Right lobe of liver (tissue), 6 donors: ENCODE data around the gene ZIC1. TPM values are rescaled to one million over a fixed set of nuclear protein-coding genes. Genes with fewer than 3 reads are reported as not detected.

Source experiments
- ATAC-seq, 4 donors: fragments of 200-7000 bp; cut with Tn5 transposase; one replicate each; pipeline ENCODE4 v1.9.1; 2020; ENCODE audit warnings: mild to moderate bottlenecking in 4 of 4, moderate library complexity in 4 of 4
- DNase-seq, 3 donors: peaks; one replicate each; pipeline ENCODE4 v3.0.0-alpha.2; 2020
- H3K27ac ChIP-seq, 3 donors: fragments of 200-600 bp; one replicate each; pipeline ENCODE4 v1.8.0; 2022
- H3K27me3 ChIP-seq, 2 donors: fragments of 200-600 bp; one replicate each; pipeline ENCODE4 v1.8.0; 2022
- H3K36me3 ChIP-seq, 4 donors: fragments of 200-600 bp; sonication (generic) in 1 of 4; one replicate each; pipeline versions ENCODE4 v1.5.1 to v1.8.0; 2017 to 2022; ENCODE audit warnings: control low read depth in 1 of 4
- H3K4me1 ChIP-seq, 4 donors: fragments of 200-600 bp; sonication (generic) in 1 of 4; one replicate each; pipeline versions ENCODE4 v1.5.1 to v1.8.0; 2017 to 2022; ENCODE audit warnings: control low read depth in 1 of 4
- H3K4me3 ChIP-seq, 3 donors: fragments of 200-600 bp; one replicate each; pipeline ENCODE4 v1.8.0; 2022
- H3K9me3 ChIP-seq, 4 donors: fragments of 200-600 bp; sonication (generic) in 1 of 4; one replicate each; pipeline versions ENCODE4 v1.5.1 to v1.8.0; 2017 to 2022; ENCODE audit warnings: control low read depth in 1 of 4
- CTCF ChIP-seq, 4 donors: fragments of 200-600 bp in 3 of 4; fragments of 450-650 bp in 1 of 4; IDR thresholded peaks; one replicate each; pipeline versions ENCODE4 v1.5.1 to v1.8.0; 2016 to 2022; ENCODE audit warnings: antibody characterized with exemption in 4 of 4, mild to moderate bottlenecking in 2 of 4
- POLR2A ChIP-seq: fragments of 450-650 bp; IDR thresholded peaks from one replicate; pipeline ENCODE4 v1.6.1; 2017; ENCODE audit warnings: antibody characterized with exemption, mild to moderate bottlenecking
- WGBS: methylation state at CpG from one replicate; pipeline ENCODE4 v1.1.6; 2018; ENCODE audit warnings: low coverage, low lambda C conversion rate; ENCODE audit not compliant: insufficient coverage; ENCODE audit errors: missing lambda C conversion rate; 5-methylcytosine and 5-hydroxymethylcytosine counted together
- intact Hi-C, 2 donors: fragments of 100-400 bp; cut with DNase I; formaldehyde crosslinking; loops; one replicate each; pipeline versions ENCODE4 v1.11.2 to v1.14.1; 2022
- total RNA-seq, 6 experiments: library from RNA; depleted of rRNA in 2 of 6; stranded (reverse); fragments of >200 nt in 2 of 6; fragmentation: NEBNext Ultra II Directional in 3 of 6; extraction: Animal tissue kit (Norgen Biotek cat#: 25700) in 3 of 6; gene quantifications; one replicate each; pipeline versions ENCODE4 v1.1.0 to v1.2.4, GENCODE V29; 2016 to 2023
- donor health status: DM: no; HTN: yes; CAD: no.
- donor health status: DM: no; HTN: no; CAD: no.
- donor health status: DM: no; HTN: no; CAD: no.
- donor health status: DM: no; HTN: yes; CAD: no.
- donor health status: DM: no; HTN: yes; CAD: no.

ZIC1 gene
- total RNA-seq, 6 experiments from 2014 or later = 1.1 to 14.6 (median 9.6) TPM

DNA sequence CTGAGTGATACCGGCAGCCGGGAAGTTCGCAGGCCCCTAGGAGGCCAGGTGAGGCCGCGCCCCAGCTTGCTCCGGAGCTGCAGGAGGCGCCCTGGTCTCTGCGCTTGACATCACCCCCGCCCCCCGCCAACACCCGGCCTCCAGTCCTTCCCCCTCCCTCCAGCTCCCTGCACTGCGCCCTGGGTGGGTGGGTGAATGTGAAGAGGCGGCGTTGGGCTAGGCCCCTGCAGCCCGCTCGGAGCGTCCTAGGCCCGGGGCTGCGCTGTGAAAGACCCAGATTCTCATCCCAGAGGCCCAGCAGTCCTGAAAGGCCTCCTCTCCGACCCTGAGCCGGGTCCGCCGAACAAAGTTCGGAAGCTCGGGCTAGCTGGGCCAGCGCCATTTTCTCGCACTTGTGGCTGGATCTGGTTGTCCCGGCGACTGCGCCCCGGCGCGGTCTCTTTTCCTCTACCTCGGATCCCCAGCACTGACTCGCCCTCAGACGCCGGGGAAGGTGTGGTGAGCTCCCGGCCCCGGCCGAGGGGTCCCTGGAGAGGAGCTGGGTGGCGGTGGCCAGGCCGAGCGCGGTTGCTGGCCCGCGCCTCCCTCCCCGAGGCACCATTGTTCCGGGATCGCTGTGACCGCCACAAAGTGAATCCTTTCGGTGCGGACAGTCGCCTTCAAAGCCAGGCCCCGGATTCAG is 15.8 kb upstream of the ZIC1 start:
- TF ChIP-seq CTCF (IDR thresholded peaks at IDR 0.05) (no peak), POLR2A (peak; percentile 47)
- H3K27ac ChIP-seq = peak overlapping the region; percentile 43 to 93 (median 82)
- ATAC-seq (peak; percentile 74 to 87 (median 82)), DNase-seq (peak in 2 of 3 donors; percentile 82 to 87)
- H3K27me3 ChIP-seq = peaks cover 9 to 25% of the 10 kb centered on the region in 2 donors
- intact Hi-C loops = no loop called here
- peak overlapping the region; percentile 47 to 69 (median 53) for H3K4me3 ChIP-seq
- WGBS = 4% methylated on average over 22 of the region's 54 CpGs
- peaks cover 0 to 16% (median 0%) of the 10 kb centered on the region in 4 donors for H3K4me1 ChIP-seq
- no peaks in the 10 kb centered on the region for H3K36me3 ChIP-seq
- H3K9me3 ChIP-seq = no peaks in the 10 kb centered on the region

- DNase-seq = peak in 2 of 3 donors; percentile 51 to 84
- peak; percentile 46 to 72 (median 63) for ATAC-seq
- Histone ChIP-seq H3K4me1 (peaks cover 0 to 16% (median 0%) of the 10 kb centered on the region in 4 donors), H3K27me3 (peaks cover 3 to 17% of the 10 kb centered on the region in 2 donors), H3K9me3 (no peaks in the 10 kb centered on the region), H3K4me3 (peak overlapping the region; percentile 47 to 69 (median 53)), H3K36me3 (no peaks in the 10 kb centered on the region), H3K27ac (peak overlapping the region; percentile 43 to 93 (median 82))
- WGBS = 5% methylated on average over 30 of the region's 31 CpGs
- no peak for TF ChIP-seq POLR2A
- TF ChIP-seq CTCF (IDR thresholded peaks at IDR 0.05) = no peak
- intact Hi-C loops = no loop called here
Measured at GRCh38 chr3:147393943-147394883, 15.0 kb upstream of the ZIC1 start.

DNA sequence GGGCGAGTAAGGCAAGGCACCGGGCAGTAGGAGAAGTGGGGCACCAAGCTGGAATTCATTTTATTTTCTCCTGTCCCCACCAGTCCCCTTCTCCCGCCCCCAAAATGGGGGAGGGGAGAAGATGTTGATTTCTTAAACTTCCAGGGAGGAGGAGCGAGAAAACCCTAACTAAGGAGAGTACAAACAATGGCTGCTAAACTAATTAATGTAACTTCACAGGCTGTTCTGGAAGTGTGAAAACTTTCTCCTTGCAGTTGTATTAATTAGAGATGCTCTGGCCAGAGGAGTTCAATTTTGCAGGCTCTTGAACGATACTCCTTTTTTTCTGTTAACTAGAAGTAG is 14.3 kb upstream of the ZIC1 start:
- intact Hi-C loops = no loop called here
- H3K9me3 ChIP-seq = no peaks in the 10 kb centered on the region
- peaks cover 0 to 16% (median 0%) of the 10 kb centered on the region in 4 donors for H3K4me1 ChIP-seq
- ATAC-seq = no peak
- H3K27ac ChIP-seq = no peak overlapping the region
- no peaks in the 10 kb centered on the region for H3K36me3 ChIP-seq
- H3K4me3 ChIP-seq = peak overlapping the region; percentile 47 to 69 (median 53)
- peaks cover 0 to 13% of the 10 kb centered on the region in 2 donors for H3K27me3 ChIP-seq
- TF ChIP-seq POLR2A (no peak), CTCF (IDR thresholded peaks at IDR 0.05) (no peak)
- no peak for DNase-seq
- 14% methylated on average over 5 of the region's 5 CpGs for WGBS

- peaks cover 0 to 16% (median 0%) of the 10 kb centered on the region in 4 donors for H3K4me1 ChIP-seq
- H3K27me3 ChIP-seq = peaks cover 0 to 2% of the 10 kb centered on the region in 2 donors
- no peaks in the 10 kb centered on the region for H3K9me3 ChIP-seq
- WGBS = 25% methylated on average over 38 of the region's 65 CpGs
- no peaks in the 10 kb centered on the region for H3K36me3 ChIP-seq
- H3K27ac ChIP-seq = no peak overlapping the region
- intact Hi-C loops = no loop called here
- ATAC-seq (no peak), DNase-seq (no peak)
- no peak overlapping the region for H3K4me3 ChIP-seq
- TF ChIP-seq POLR2A (no peak), CTCF (IDR thresholded peaks at IDR 0.05) (no peak)
Measured at GRCh38 chr3:147395899-147396711, 13.1 kb upstream of the ZIC1 start.
